Right hindlimb (tissue), 1 donor: ENCODE data around the gene P2RX1.

Source experiments
- DNase-seq: peaks from one replicate; pipeline ENCODE4 v3.0.0-alpha.2; 2018

The P2RX1 gene

GRCh38 chr17:3923466-3924190, 7.4 kb upstream of the P2RX1 start:
- DNase-seq: no peak

- no peak for DNase-seq
Measured at GRCh38 chr17:3922765-3923164, 6.5 kb upstream of the P2RX1 start.

GRCh38 chr17:3921502-3922319, 5.4 kb upstream of the P2RX1 start:
- DNase-seq: peak; percentile 37

DNA sequence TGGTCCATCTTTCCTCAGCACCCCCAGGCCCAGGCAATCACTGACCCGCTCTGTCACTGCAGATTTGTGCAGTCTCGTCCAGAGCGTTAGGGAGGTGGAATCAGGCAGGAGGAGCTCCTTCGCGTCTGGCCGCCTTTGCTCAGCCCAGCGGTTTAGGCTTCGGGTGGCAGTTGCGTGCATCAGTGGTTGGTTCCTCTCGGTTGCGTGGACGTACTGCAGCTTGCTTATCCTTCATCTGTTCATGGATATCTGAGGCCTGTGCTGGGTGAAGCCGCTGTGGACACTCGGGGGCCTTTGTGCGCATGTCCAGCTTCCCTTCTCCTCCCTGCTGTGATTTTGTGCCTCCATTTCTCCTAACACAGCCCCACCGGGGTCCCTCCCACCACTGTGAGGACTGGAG, 4.7 kb upstream of the P2RX1 start:
- no peak for DNase-seq

DNA sequence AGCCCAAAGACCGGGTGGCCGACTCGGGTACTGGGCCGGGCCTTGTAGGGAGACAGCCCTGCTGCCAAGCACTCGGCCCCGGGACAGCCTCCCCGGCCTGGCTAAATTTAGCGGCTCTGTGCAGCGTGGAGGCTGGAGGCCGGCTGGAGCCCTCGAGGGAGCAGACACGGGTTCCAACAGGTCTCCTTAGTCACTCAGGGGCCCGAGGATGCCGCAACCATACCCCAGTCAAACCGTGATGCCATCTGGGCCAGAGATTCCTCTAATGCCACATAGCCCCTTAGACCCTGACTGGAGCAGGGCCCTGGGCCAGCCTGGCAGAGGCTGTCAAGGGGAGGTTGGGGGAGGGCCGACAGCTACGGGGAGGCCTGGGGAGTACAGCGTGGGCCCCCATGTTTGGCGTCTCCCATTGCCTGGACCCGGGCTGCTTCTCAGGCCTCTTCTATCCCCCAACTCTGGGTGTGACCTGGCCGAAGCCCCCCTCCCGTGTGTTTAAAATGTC, 2.9 kb upstream of the P2RX1 start:
- no peak for DNase-seq

DNA sequence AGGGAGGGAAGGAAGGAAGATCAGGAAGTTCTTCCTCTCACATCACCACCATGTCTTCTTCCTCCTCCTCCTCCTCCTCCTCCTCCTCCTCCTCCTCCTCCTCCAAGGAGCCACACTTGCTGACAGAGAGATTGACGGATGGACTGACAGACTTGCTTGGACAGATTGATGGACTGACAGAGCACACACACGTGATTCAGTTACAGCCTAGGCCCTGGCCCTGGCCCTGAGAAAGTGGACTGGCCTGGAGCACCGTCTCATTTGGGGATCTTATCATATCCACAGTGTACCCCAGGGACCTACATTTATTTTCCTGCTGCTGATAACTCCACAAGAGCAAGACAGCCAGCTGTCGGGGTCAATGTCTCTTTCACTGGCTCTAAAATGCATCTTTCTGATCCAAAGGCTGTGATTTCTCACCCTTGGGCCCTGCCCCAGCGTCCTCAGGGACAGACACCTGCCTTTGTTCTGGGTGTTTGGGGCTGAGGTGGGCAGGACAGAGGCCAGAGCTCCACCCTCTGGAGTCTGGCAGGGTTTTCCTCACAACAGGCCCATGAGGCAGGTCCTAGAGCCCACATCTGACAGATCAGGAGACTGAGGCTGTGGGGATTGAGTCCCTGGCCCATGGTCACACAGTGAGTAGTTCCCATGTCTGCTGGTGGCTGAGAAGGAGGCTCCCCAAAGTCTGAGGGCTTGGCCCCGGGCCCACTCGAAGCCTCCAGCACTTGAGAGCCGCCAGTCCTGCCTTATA, 2.3 kb upstream of the P2RX1 start:
- no peak for DNase-seq

GRCh38 chr17:3917391-3917931, 1.2 kb upstream of the P2RX1 start:
- DNase-seq: peak; percentile 51

DNA sequence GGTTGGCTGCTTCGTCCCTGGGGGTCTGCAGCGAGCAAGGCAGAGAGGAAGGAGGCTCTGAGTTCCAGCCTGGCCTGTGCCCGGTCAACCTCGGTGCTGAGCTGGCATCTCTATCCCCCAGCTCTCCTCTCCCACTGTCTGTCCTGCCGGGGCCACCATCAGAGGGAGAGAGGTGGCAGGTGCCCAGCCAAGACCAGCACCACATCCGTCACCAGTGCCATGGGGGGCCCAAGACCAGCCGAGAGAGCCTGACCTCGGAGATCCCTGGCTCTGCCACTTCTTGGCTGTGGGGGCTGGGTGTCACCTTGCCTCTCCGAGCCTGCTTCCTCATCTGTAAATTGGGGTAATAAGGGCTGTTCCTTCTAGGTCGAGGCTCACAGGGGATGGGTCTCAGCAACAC, 560 bp upstream of the P2RX1 start:
- no peak for DNase-seq

GRCh38 chr17:3915581-3915994, 677 bp downstream of the P2RX1 start:
- no peak for DNase-seq

- no peak for DNase-seq
Measured at GRCh38 chr17:3914312-3914670, 2.0 kb downstream of the P2RX1 start.

- DNase-seq: peak; percentile 84
Measured at GRCh38 chr17:3913531-3914311, 2.5 kb downstream of the P2RX1 start.

GRCh38 chr17:3912827-3913226, 3.4 kb downstream of the P2RX1 start:
- DNase-seq: no peak

DNA sequence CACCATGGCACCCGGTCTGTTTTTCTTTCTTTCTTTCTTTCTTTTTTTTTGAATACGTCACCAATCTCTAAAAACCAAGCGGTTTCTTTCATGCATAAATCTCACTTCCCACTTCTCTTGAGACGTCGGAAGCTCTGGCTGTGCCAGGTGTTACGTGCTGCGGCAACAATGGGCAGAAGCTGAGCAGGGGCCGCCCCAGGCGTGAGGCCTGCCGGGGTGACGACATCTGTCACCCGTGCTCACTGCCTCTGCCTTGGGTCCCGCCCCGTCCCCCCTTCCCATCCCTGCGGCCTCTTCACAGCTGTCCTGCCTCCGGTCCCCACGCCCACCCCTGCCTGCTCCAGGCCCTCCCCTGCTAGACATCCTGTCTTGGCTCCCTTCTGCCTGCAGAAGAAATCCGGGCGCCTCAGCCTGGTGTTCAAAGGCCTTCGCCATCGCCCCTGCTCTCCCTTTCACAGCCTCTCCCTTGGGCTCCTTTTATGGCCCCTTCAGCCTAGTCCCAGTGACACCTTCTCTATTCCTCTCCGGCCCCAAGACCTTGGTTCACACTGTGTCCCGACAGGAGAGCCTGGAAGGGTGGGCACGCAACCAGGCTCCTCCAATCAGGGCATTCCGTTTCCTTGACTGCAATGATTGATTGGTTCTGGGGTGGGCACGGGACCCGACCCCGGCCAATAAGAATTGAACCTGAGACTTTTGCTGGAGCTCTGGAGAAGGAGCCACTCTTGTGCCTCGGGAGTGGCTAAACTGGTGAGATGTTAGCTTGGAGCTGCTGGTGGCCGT, 4.8 kb downstream of the P2RX1 start:
- peak; percentile 83 for DNase-seq

GRCh38 chr17:3910420-3911270, 5.6 kb downstream of the P2RX1 start:
- no peak for DNase-seq

DNA sequence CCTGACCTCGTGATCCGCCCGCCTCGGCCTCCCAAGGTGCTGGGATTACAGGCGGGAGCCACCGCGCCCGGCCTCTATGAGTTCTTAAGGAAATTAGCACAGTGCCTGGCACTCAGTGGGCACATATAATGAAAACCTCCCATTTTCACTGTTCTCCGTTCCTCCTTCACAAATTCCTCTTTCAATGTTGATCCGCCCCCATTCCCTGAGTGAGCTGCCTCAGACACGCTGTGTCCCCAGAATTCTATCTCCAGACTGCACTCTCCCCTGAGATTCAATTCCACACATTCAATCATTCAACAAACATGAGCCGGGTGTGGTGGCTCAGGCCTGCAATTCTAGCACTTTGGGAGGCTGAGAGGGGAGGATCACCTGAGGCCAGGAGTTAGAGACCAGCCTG, 7.0 kb downstream of the P2RX1 start:
- no peak for DNase-seq

DNA sequence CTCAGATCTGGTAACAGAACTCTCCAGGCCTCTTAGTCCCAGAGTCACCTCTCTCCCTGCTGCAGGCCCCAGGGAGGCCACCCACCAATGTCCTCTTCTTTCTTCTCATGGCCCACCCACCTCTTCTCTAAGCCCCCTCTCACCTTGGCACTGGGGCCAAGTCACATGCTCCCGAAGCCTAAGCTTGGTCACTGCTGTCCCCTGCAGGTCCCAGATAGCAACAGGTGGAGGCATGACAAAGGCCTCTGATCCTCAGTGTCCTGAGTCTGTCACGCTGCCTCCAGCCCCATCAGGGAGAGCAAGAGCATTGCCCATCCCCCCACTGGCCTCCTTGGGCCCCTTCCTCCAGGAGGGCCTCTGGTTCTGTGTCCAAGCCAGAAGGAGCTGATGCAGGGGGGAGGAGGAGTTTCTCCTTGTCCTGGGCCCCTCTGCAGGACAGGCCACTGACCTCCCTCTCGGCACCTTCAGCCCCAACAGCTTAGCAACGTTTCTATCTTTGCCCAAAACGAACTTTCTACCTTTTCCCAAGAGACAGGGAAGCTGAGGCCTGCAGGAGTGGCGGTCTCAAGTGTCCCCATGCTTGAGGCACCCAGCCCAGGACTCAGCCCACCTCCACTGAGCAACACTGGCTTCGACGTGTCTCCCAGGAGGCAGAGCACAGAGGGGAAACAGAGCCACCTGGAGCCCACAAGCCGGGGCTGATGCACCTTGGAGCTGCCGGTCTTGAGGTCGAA, 8.6 kb downstream of the P2RX1 start:
- no peak for DNase-seq

DNA sequence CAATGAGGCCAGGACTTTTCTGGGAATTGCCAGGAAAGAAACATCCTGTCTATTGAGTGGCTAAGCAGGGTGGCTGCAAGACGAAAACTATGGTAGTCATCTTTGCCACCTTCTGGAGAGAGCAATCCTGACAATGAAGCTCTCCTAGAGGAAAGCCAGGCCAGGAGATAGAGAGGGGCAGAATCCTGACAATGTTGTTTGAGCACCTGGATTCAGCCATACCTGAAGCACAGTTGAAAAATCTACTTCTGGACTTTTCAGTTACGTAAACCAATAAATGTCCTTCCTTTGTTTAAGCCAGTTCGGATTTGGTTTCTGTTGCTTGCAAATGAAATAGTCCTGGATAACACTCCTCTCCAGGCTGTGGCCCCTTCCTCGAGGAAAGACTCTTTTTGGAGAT, 9.4 kb downstream of the P2RX1 start:
- DNase-seq: no peak

GRCh38 chr17:3905017-3905520, 11.2 kb downstream of the P2RX1 start:
- DNase-seq: no peak

DNA sequence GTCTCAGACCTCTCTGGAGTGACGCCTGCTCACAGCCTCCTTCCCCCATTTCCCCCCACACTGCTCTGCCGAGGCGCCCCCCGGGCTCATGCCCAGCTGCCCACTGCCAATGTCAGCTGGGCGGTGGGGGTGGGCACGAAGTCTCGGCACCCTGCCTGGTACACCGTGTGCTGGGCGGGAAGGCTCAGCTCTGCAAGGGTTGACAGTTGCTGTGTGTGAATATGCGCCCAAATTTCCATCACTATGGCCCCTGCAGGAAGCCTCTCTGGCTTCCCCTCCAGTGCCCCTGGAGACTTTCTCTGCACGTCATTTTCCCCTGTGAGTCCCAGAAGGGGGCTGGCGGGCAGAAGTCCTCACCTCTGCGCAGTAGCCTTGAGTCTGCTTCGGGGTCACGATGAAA, 11.8 kb downstream of the P2RX1 start:
- no peak for DNase-seq

GRCh38 chr17:3903881-3904290, 12.4 kb downstream of the P2RX1 start:
- no peak for DNase-seq
